Measurements from ENCODE around the gene CTRB1. TPM values are rescaled to one million over a fixed set of nuclear protein-coding genes. Genes with fewer than 3 reads are reported as not detected.
"Not testable (repeated sequence)": the region's sequence is repeated elsewhere in the genome, so short reads cannot be mapped to it uniquely, and the experiment has no call there.

The CTRB1 gene
- total RNA-seq, 2 experiments from 2014 or later: not detected

- Mint-ChIP-seq H3K9me3 (no peaks in the 10 kb centered on the region), H3K36me3 (ENCODE audit: low read depth) (no peaks in the 10 kb centered on the region), H3K27ac (no peak overlapping the region), H3K4me3 (no peak overlapping the region), H3K27me3 (no peaks in the 10 kb centered on the region), H3K4me1 (ENCODE audit: low read depth) (no peaks in the 10 kb centered on the region)
- ATAC-seq (no peak), DNase-seq (no peak)
- POLR2A ChIA-PET: no interaction called here
- intact Hi-C loops (cut with micrococcal nuclease): no loop called here
- CTCF ChIA-PET: interaction anchor here (1.4 kb wide), 1 partner anchor 10 kb away, joined by 5 read pairs; no protein-coding TSS in a partner anchor
- no peak for TF ChIP-seq CTCF (IDR thresholded peaks at IDR 0.05)
Measured at GRCh38 chr16:75209944-75210343, 8.8 kb upstream of the CTRB1 start.

GRCh38 chr16:75211286-75211685 is 7.5 kb upstream of the CTRB1 start:
- ATAC-seq; intact Hi-C loops (cut with micrococcal nuclease); H3K36me3 Mint-ChIP-seq (ENCODE audit: low read depth); H3K4me1 Mint-ChIP-seq (ENCODE audit: low read depth); H3K27ac Mint-ChIP-seq; H3K4me3 Mint-ChIP-seq; POLR2A ChIA-PET; H3K27me3 Mint-ChIP-seq; DNase-seq; H3K9me3 Mint-ChIP-seq: not testable (repeated sequence)
- CTCF ChIA-PET: interaction anchor here (1.4 kb wide), 1 partner anchor 12 kb away, joined by 5 read pairs; no protein-coding TSS in a partner anchor

GRCh38 chr16:75216127-75216526 is 2.7 kb upstream of the CTRB1 start:
- CTCF ChIA-PET: interaction anchor here (1.2 to 6.4 kb wide), 2 partner anchors 18 to 177 kb away, joined by 3 to 62 read pairs; no protein-coding TSS in a partner anchor
- DNase-seq: no peak
- POLR2A ChIA-PET: interaction anchor here (0.7 kb wide), 1 partner anchor 174 kb away, joined by 4 read pairs; no protein-coding TSS in a partner anchor
- Mint-ChIP-seq H3K4me1 (ENCODE audit: low read depth) (peaks cover 20% of the 10 kb centered on the region), H3K4me3 (no peak overlapping the region), H3K9me3 (no peaks in the 10 kb centered on the region), H3K27ac (no peak overlapping the region), H3K27me3 (no peaks in the 10 kb centered on the region), H3K36me3 (ENCODE audit: low read depth) (no peaks in the 10 kb centered on the region)
- no peak for ATAC-seq
- no peak for TF ChIP-seq CTCF (IDR thresholded peaks at IDR 0.05)
- intact Hi-C loops (cut with micrococcal nuclease): no loop called here

- ChIA-PET POLR2A (interaction anchor here (0.7 kb wide), 1 partner anchor 173 kb away, joined by 4 read pairs; no protein-coding TSS in a partner anchor), CTCF (interaction anchor here (1.2 to 6.4 kb wide), 3 partner anchors 17 to 176 kb away, joined by 3 to 62 read pairs (median 5); no protein-coding TSS in a partner anchor)
- Mint-ChIP-seq H3K4me1 (ENCODE audit: low read depth) (peaks cover 21% of the 10 kb centered on the region), H3K27me3 (no peaks in the 10 kb centered on the region), H3K36me3 (ENCODE audit: low read depth) (no peaks in the 10 kb centered on the region), H3K27ac (no peak overlapping the region), H3K4me3 (no peak overlapping the region), H3K9me3 (no peaks in the 10 kb centered on the region)
- no peak for DNase-seq
- intact Hi-C loops (cut with micrococcal nuclease): no loop called here
- TF ChIP-seq CTCF (IDR thresholded peaks at IDR 0.05): no peak
- ATAC-seq: no peak
Measured at GRCh38 chr16:75216576-75216975, 2.2 kb upstream of the CTRB1 start.

- no peaks in the 10 kb centered on the region for H3K27me3 Mint-ChIP-seq
- no peaks in the 10 kb centered on the region for H3K36me3 Mint-ChIP-seq (ENCODE audit: low read depth)
- peaks cover 21% of the 10 kb centered on the region for H3K4me1 Mint-ChIP-seq (ENCODE audit: low read depth)
- no peak overlapping the region for H3K4me3 Mint-ChIP-seq
- ChIA-PET POLR2A (no interaction called here), CTCF (interaction anchor here (1.0 to 6.4 kb wide), 3 partner anchors 16 to 185 kb away, joined by 3 to 62 read pairs (median 5); no protein-coding TSS in a partner anchor)
- intact Hi-C loops (cut with micrococcal nuclease): no loop called here
- no peak overlapping the region for H3K27ac Mint-ChIP-seq
- no peak for ATAC-seq
- H3K9me3 Mint-ChIP-seq: no peaks in the 10 kb centered on the region
- no peak for DNase-seq
- TF ChIP-seq CTCF (IDR thresholded peaks at IDR 0.05): no peak
Measured at GRCh38 chr16:75217389-75217851, 1.4 kb upstream of the CTRB1 start.
